Parathyroid adenoma (tissue), 2 donors: Measurements from ENCODE around the gene CABLES1.

ENCODE experiments used
- H2AFZ ChIP-seq: fragments of 300-600 bp; sonication (generic); one replicate; pipeline ENCODE4 v1.7.0; 2017; ENCODE audit warnings: antibody characterized with exemption, mild to moderate bottlenecking
- H3K27ac ChIP-seq: fragments of 300-600 bp; sonication (generic); one replicate; pipeline ENCODE4 v1.7.0; 2017
- H3K27me3 ChIP-seq: fragments of 300-600 bp; sonication (generic); one replicate; pipeline ENCODE4 v1.7.0; 2017; ENCODE audit warnings: low read length; ENCODE audit not compliant: control insufficient read depth, insufficient read depth
- H3K36me3 ChIP-seq: fragments of 300-600 bp; sonication (generic); one replicate; pipeline ENCODE4 v1.7.0; 2017; ENCODE audit warnings: low read length; ENCODE audit not compliant: control insufficient read depth, insufficient read depth
- H3K4me1 ChIP-seq: fragments of 300-600 bp; sonication (generic); one replicate; pipeline ENCODE4 v1.7.0; 2017; ENCODE audit warnings: control low read depth
- H3K4me2 ChIP-seq: fragments of 300-600 bp; sonication (generic); one replicate; pipeline ENCODE4 v1.7.0; 2017; ENCODE audit warnings: low read length
- H3K4me3 ChIP-seq: fragments of 300-600 bp; sonication (generic); one replicate; pipeline ENCODE4 v1.7.0; 2017; ENCODE audit warnings: low read depth, low read length
- H3K79me2 ChIP-seq: fragments of 300-600 bp; sonication (generic); one replicate; pipeline ENCODE4 v1.7.0; 2017; ENCODE audit warnings: control low read depth
- H3K9ac ChIP-seq: fragments of 300-600 bp; sonication (generic); one replicate; pipeline ENCODE4 v1.7.0; 2017; ENCODE audit warnings: mild to moderate bottlenecking
- H3K9me3 ChIP-seq: fragments of 300-600 bp; sonication (generic); one replicate; pipeline ENCODE4 v1.7.0; 2017; ENCODE audit warnings: low read length; ENCODE audit not compliant: control insufficient read depth
- CTCF ChIP-seq: fragments of 300-600 bp; sonication (generic); IDR thresholded peaks from one replicate; pipeline ENCODE4 v1.7.0; 2017; ENCODE audit warnings: antibody characterized with exemption, mild to moderate bottlenecking
- donor health status: primary hyperparathyroidism.

CABLES1 gene

GRCh38 chr18:23188068-23188760 is 52.9 kb downstream of the CABLES1 start:
- Histone ChIP-seq H3K27ac (no peak overlapping the region), H3K27me3 (no peaks in the 10 kb centered on the region)
- TF ChIP-seq CTCF, result no peak

GRCh38 chr18:23189099-23189498 is 53.8 kb downstream of the CABLES1 start:
- no peak overlapping the region for H3K9ac ChIP-seq
- no peak overlapping the region for H3K4me2 ChIP-seq
- H3K27me3 ChIP-seq, result no peaks in the 10 kb centered on the region
- H2AFZ ChIP-seq, result no peak overlapping the region
- H3K4me3 ChIP-seq, result no peak overlapping the region
- no peak for TF ChIP-seq CTCF
- no peaks in the 10 kb centered on the region for H3K9me3 ChIP-seq
- H3K79me2 ChIP-seq, result no peaks in the 10 kb centered on the region
- H3K36me3 ChIP-seq, result no peaks in the 10 kb centered on the region
- no peak overlapping the region for H3K27ac ChIP-seq
- H3K4me1 ChIP-seq, result peaks cover 3% of the 10 kb centered on the region

More at GRCh38 chr18:23188068-23188760, 52.9 kb downstream of the CABLES1 start:
- Histone ChIP-seq H3K4me1 (peaks cover 3% of the 10 kb centered on the region), H3K4me2 (no peak overlapping the region), H3K79me2 (no peaks in the 10 kb centered on the region), H2AFZ (no peak overlapping the region), H3K4me3 (no peak overlapping the region), H3K36me3 (no peaks in the 10 kb centered on the region), H3K9ac (no peak overlapping the region), H3K9me3 (no peaks in the 10 kb centered on the region)

DNA sequence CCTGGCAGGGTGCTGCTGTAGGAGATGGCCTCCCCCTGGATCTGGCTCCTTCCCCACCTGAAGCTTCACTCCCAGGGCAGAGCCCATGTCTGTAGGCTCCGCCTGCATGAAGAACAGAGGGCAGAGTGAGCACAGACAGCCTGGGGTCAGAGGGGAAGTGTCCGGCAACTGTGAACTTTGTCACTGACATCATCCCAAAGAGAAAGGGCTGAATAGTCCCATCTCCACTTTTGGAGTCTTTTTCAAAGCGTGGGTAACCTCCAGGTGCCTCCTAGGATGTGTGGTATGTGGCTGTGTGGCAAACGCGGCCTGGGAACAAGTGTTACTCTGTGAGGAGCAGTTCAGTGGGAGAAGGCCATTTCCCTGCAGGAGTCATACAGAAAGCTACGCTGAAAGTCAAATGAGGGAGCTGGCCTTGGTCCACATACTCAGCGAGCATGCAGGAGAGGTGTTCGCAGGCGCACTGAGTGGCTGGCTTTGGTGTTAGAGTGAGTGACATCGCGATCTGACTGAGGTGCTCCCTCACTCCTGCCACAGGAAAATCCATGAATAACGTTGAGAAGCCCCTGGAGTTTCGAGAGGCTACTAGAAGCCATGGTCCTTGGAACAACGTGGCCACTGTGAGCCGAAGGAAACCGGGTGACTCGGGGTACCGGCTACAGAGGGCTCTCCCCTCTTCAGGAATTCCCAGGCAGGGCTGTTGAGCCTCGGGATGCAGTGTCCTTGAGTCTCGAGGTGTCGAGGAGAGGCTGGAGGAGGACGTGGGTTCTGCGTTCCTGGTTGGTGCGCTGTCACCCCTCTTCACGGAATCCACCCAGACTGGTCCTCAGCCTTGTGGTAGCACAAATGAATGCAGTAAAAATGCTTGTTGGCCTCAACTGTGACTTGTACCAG is 54.7 kb downstream of the CABLES1 start:
- Histone ChIP-seq H2AFZ (no peak overlapping the region), H3K9me3 (no peaks in the 10 kb centered on the region), H3K9ac (no peak overlapping the region), H3K36me3 (no peaks in the 10 kb centered on the region), H3K4me3 (no peak overlapping the region), H3K27me3 (no peaks in the 10 kb centered on the region), H3K4me2 (no peak overlapping the region), H3K27ac (no peak overlapping the region), H3K79me2 (no peaks in the 10 kb centered on the region), H3K4me1 (peaks cover 3% of the 10 kb centered on the region)
- TF ChIP-seq CTCF, result no peak

DNA sequence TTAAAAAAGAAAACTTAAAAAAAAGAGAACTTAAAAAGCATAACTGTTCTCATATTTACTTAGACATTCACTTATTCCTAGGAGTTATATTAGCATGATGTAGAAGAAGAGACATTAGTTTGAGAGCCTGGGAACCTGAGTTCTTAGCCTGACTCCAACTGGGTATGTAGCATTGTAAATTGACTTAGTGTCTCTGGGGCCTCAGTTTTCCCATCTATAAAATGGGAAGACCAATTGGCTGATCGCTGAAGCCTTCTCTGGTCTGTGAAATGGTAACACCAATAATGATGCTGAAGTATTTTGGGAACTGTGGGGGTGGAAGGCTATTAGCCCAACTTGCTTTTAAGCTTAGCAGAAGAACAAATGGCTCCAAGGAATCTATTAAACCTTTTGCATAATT is 55.9 kb downstream of the CABLES1 start:
- H3K27ac ChIP-seq, result no peak overlapping the region
- H3K79me2 ChIP-seq, result no peaks in the 10 kb centered on the region
- H3K36me3 ChIP-seq, result no peaks in the 10 kb centered on the region
- no peak overlapping the region for H3K4me2 ChIP-seq
- H3K4me3 ChIP-seq, result no peak overlapping the region
- no peaks in the 10 kb centered on the region for H3K27me3 ChIP-seq
- no peak for TF ChIP-seq CTCF
- no peaks in the 10 kb centered on the region for H3K9me3 ChIP-seq
- H3K4me1 ChIP-seq, result peaks cover 3% of the 10 kb centered on the region
- H3K9ac ChIP-seq, result no peak overlapping the region
- H2AFZ ChIP-seq, result no peak overlapping the region
